Kidney epithelial cell (primary cell): Measurements from ENCODE around the gene OR2H2. TPM values are rescaled to one million over a fixed set of nuclear protein-coding genes. Genes with fewer than 3 reads are reported as not detected.

Source experiments
- DNase-seq: peaks from one replicate; pipeline ENCODE4 v3.0.0-alpha.2; 2010; ENCODE audit warnings: low read depth
- H3K27me3 ChIP-seq: 2 replicates; pipeline ENCODE4 v1.6.0; 2011; ENCODE audit warnings: low read length; ENCODE audit not compliant: control insufficient read depth, insufficient read depth
- H3K36me3 ChIP-seq: 2 replicates; pipeline ENCODE4 v1.5.1; 2011; ENCODE audit warnings: low read length; ENCODE audit not compliant: control insufficient read depth, insufficient read depth
- H3K4me3 ChIP-seq: 2 replicates; pipeline ENCODE4 v1.5.1; 2011; ENCODE audit warnings: low read depth, mild to moderate bottlenecking, control low read depth, low read length
- total RNA-seq: library from RNA; depleted of rRNA; stranded (reverse); fragments of >200 nt; gene quantifications from 2 replicates; pipeline ENCODE4 v1.2.3, GENCODE V29; 2015
- TF ChIP-seq, protein P1 (sequence below): IDR thresholded peaks from 2 replicates; pipeline ENCODE4 v1.5.1; 2011; ENCODE audit warnings: mild to moderate bottlenecking, moderate library complexity, low read length, control low read depth, inconsistent platforms; ENCODE audit not compliant: insufficient read depth, poor library complexity, severe bottlenecking

Gene OR2H2
- total RNA-seq, 1 donor from 2014 or later, result not detected

DNA sequence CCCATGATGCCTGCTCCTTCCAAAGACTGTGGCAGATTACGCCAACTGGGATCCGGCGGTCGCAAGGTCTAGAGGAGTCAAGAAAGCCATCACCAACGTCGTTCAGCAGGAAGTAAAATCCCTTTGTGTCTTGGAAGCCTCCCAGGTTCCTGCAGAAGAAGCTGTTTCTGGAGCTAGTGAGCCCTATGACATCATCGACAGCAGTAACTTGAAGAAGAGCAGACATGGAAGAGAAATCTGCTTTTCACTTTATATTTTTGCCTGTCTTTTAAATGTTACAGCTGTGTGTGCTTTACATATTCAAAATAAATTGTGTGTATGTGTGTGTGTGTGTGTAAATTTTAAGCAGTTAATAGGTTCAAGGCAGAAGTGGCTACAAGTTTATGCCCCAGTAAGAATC is 7.4 kb upstream of the OR2H2 start:
- no peak overlapping the region for H3K4me3 ChIP-seq
- DNase-seq, result no peak
- H3K27me3 ChIP-seq, result no peaks in the 10 kb centered on the region
- no peaks in the 10 kb centered on the region for H3K36me3 ChIP-seq
- TF ChIP-seq, protein P1, sequence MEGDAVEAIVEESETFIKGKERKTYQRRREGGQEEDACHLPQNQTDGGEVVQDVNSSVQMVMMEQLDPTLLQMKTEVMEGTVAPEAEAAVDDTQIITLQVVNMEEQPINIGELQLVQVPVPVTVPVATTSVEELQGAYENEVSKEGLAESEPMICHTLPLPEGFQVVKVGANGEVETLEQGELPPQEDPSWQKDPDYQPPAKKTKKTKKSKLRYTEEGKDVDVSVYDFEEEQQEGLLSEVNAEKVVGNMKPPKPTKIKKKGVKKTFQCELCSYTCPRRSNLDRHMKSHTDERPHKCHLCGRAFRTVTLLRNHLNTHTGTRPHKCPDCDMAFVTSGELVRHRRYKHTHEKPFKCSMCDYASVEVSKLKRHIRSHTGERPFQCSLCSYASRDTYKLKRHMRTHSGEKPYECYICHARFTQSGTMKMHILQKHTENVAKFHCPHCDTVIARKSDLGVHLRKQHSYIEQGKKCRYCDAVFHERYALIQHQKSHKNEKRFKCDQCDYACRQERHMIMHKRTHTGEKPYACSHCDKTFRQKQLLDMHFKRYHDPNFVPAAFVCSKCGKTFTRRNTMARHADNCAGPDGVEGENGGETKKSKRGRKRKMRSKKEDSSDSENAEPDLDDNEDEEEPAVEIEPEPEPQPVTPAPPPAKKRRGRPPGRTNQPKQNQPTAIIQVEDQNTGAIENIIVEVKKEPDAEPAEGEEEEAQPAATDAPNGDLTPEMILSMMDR, result no peak

DNA sequence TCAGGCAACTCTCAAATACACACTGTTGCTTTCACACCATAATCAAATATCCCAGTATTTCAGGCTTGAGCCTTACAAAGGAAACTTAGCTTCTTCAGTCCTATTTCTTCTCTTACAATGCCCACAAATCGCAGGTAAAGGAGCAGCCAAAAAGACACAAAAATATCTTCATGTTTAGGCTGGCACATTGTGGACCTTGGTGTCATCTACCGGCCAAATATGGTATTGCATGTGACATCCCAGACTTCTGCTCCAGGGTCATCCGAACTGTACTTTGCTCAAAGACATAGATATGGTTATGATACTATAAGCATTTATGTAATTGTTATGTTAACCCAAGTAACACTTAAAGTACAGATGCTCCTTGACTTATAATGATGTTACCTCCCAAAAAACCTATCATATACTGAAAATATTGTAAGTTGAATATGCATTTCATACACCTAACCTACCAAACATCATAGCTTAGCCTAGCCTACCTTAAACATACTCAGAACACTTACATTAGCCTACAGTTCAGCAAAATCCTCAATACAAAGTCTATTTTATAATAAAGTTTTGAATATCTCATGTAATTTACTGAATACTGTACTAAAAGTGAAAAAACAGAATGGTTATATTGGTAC is 4.6 kb downstream of the OR2H2 start:
- H3K4me3 ChIP-seq, result no peak overlapping the region
- no peaks in the 10 kb centered on the region for H3K36me3 ChIP-seq
- DNase-seq, result no peak
- TF ChIP-seq, protein P1, result peak; percentile 94
- H3K27me3 ChIP-seq, result no peaks in the 10 kb centered on the region

DNA sequence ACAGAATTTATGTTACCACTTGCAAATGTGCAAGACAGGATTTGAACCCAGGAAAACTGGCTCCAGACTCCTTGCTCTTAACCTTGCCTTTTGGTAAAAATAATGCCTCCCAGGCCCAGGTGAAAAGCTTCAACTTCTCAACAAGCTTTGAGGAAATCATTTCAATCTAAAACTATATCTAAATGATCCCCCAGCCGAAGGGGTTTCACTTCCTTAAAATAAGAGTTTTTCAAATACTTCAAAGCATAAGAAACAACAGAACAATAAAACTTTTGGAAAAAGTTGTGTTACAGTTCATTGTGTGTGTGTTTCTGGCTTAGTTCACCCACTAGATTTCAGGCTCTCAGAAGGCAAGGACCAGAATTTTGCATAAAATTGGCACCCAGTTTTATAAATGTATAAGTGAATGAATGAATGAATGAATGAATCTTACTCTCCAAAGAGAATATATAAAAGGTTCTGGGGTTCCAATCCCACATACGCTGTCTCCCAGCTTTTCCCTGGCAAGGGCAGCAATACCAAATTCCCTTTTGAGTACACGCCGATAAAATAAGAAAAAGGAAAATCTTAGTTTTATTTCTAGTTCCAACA is 5.4 kb downstream of the OR2H2 start:
- Histone ChIP-seq H3K36me3 (no peaks in the 10 kb centered on the region), H3K27me3 (no peaks in the 10 kb centered on the region), H3K4me3 (no peak overlapping the region)
- DNase-seq, result no peak
- TF ChIP-seq, protein P1, result no peak

DNA sequence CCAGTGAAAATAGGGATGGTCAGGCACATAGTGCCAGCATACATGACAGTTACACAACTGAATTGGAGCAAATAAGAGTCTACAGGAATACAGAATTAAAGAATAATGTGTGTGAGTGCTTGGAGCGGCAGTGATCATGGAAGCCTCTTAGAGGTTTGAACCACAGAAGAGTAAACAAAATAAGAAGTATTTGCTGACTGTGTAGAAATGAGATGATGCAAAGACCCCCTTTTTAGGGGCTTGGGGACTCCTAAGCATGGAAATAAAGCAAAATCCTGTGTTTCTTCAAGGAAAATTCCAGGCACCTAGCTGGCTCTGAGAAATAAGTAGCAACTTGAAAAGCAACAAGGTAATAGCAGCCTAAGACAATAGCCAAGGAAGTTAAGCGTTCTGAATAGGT is 6.8 kb downstream of the OR2H2 start:
- Histone ChIP-seq H3K4me3 (no peak overlapping the region), H3K36me3 (no peaks in the 10 kb centered on the region), H3K27me3 (no peaks in the 10 kb centered on the region)
- DNase-seq, result no peak
- TF ChIP-seq, protein P1, result no peak

DNA sequence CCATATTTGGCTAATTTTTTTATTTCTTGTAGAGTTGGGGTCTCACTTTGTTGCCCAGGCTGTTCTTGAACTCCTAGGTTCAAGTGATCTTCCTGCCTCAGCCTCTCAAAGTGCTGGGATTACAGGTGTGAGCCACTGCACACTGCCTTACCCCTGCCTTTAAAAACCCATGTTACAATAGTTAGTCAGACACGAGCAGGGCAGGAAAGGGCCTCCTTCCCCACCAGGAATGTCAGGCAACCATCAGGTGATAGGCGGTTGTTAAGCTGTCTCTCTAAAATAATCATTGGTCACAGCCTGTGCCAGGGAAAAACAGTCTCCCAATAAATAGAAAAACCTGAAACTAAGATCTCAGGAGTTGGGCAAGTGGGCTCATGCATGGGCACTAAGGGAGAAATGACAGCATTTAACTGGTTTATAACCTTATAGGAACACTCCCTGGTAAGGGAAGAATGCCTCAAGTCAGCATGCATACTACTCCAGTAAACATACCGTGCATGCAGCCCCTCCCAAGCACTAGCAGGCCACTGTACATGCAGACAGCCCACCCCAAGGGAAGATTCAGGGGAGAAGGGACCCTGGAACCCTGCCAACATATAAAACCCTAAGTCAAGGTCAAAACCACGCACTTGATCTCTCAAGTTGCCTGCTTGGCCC is 8.4 kb downstream of the OR2H2 start:
- no peak for DNase-seq
- Histone ChIP-seq H3K27me3 (no peaks in the 10 kb centered on the region), H3K4me3 (no peak overlapping the region), H3K36me3 (no peaks in the 10 kb centered on the region)
- TF ChIP-seq, protein P1, result no peak
